K562 (cell line): ENCODE results near the gene NCKIPSD. TPM values are rescaled to one million over a fixed set of nuclear protein-coding genes. Genes with fewer than 3 reads are reported as not detected.

Experiments used
- ATAC-seq: fragments of 200-7000 bp; cut with Tn5 transposase; 3 replicates; pipeline ENCODE4 v1.9.1; 2020; ENCODE audit warnings: moderate library complexity
- BruUV-seq: library from RNA; stranded (reverse); fragments of 400-500 nt; replicated peaks from 2 replicates; lab custom pipeline; 2021; lab: Mats Ljungman, UMichigan
- CTCF ChIA-PET: fragments of 300-600 bp; formaldehyde crosslinking; extraction: SDS; loops from one replicate; lab custom pipeline; 2021; ENCODE audit warnings: low intra/inter-chr PET ratio; lab: Yijun Ruan, JAX
- POLR2A ChIA-PET: fragments of 300-600, 350-650 bp; sonication (Branson Sonifier 250); formaldehyde crosslinking; extraction: SDS; loops from one replicate; lab custom pipeline; 2021; ENCODE audit warnings: antibody characterized with exemption, inconsistent platforms; lab: Yijun Ruan, JAX
- DNase-seq, 4 experiments: peaks; one replicate each; pipeline versions ENCODE4 v3.0.0 to v3.0.0-alpha.2; 2011 to 2018; ENCODE audit warnings: low spot score in 3 of 4, mixed read lengths in 3 of 4; ENCODE audit errors: extremely low read depth in 1 of 4
- FAIRE-seq: peaks from 2 replicates; lab custom pipeline; 2011; peaks lifted over from hg19 to GRCh38; lab: Jason Lieb, UNC
- H2AFZ ChIP-seq: 2 replicates; pipeline ENCODE4 v1.6.0; 2011; ENCODE audit warnings: low read depth, low read length, control low read depth, inconsistent platforms
- H3K27ac ChIP-seq: fragments of 200-600 bp; 3 replicates; pipeline ENCODE4 v1.8.0; 2011; ENCODE audit warnings: low read depth, mild to moderate bottlenecking, control low read depth, inconsistent platforms, low read length, moderate library complexity, mixed read lengths; ENCODE audit errors: extremely low read depth
- H3K27me3 ChIP-seq, 2 experiments: fragments of 300-600 bp in 1 of 2; 2 replicates in 1 of 2; 3 replicates in 1 of 2; pipeline versions ENCODE4 v1.6.0 to v1.8.0; 2011; ENCODE audit warnings: inconsistent platforms in 2 of 2, low read length in 2 of 2, mild to moderate bottlenecking in 1 of 2, mixed read lengths in 1 of 2, moderate library complexity in 1 of 2; ENCODE audit not compliant: control insufficient read depth in 2 of 2, insufficient read depth in 2 of 2
- H3K36me3 ChIP-seq: fragments of 300-600 bp; 3 replicates; pipeline ENCODE4 v1.8.0; 2011; ENCODE audit warnings: mild to moderate bottlenecking, low read length, inconsistent platforms; ENCODE audit not compliant: control insufficient read depth, insufficient read depth
- H3K4me1 ChIP-seq, 2 experiments: fragments of 200-600 bp in 1 of 2; replicated peaks in 1 of 2; 2 replicates in 1 of 2; 3 replicates in 1 of 2; pipeline versions ENCODE4 v1.5.1 to v1.8.0; 2011; ENCODE audit warnings: inconsistent platforms in 2 of 2, low read length in 2 of 2, mild to moderate bottlenecking in 1 of 2, mixed read lengths in 1 of 2, moderate library complexity in 1 of 2; ENCODE audit not compliant: control insufficient read depth in 2 of 2, insufficient read depth in 2 of 2
- H3K4me2 ChIP-seq: 2 replicates; pipeline ENCODE4 v1.6.1; 2011; ENCODE audit warnings: low read length, control low read depth, inconsistent platforms, mixed read lengths; ENCODE audit not compliant: insufficient read depth
- H3K4me3 ChIP-seq: fragments of 200-600 bp; sonication (generic), shearing (Covaris generic); 2 replicates; pipeline ENCODE4 v1.5.1; 2016; ENCODE audit warnings: control low read depth, inconsistent platforms
- H3K79me2 ChIP-seq: fragments of 200-600 bp; 3 replicates; pipeline ENCODE4 v1.8.0; 2011; ENCODE audit warnings: low read length, inconsistent platforms; ENCODE audit not compliant: control insufficient read depth, insufficient read depth
- H3K9ac ChIP-seq, 2 experiments: 2 replicates each; pipeline versions ENCODE4 v1.6.0 to v1.6.1; 2011; ENCODE audit warnings: low read depth in 2 of 2, low read length in 2 of 2, control low read depth in 1 of 2, inconsistent platforms in 1 of 2, mild to moderate bottlenecking in 1 of 2, mixed read lengths in 1 of 2; ENCODE audit not compliant: insufficient read depth in 1 of 2
- H3K9me1 ChIP-seq: one replicate; pipeline ENCODE4 v1.6.0; 2011; ENCODE audit warnings: inconsistent platforms, mild to moderate bottlenecking, low read length, moderate library complexity; ENCODE audit not compliant: control insufficient read depth, insufficient read depth
- H3K9me3 ChIP-seq: replicated peaks from 2 replicates; pipeline ENCODE4 v1.5.1; 2011; ENCODE audit warnings: low read depth, low read length, inconsistent platforms; ENCODE audit not compliant: control insufficient read depth, insufficient read depth
- H4K20me1 ChIP-seq: replicated peaks from 2 replicates; pipeline ENCODE4 v1.6.1; 2011; ENCODE audit warnings: low read length, inconsistent platforms, mixed read lengths; ENCODE audit not compliant: control insufficient read depth, insufficient read depth
- ASH1L ChIP-seq: fragments of 450-650 bp; IDR thresholded peaks from 2 replicates; pipeline ENCODE4 v1.6.1; 2018; ENCODE audit warnings: borderline replicate concordance, mild to moderate bottlenecking, low read depth; ENCODE audit not compliant: partially characterized antibody
- CEBPZ ChIP-seq: fragments of 150-350 bp; IDR thresholded peaks from 2 replicates; pipeline ENCODE4 v1.6.1; 2014; ENCODE audit warnings: low read depth, mild to moderate bottlenecking, low read length, borderline replicate concordance
- ELK3 ChIP-seq: fragments of 450-650 bp; formaldehyde crosslinking; IDR thresholded peaks from 2 replicates; pipeline ENCODE4 v1.4.0; 2020; ENCODE audit warnings: mild to moderate bottlenecking
- MEF2A ChIP-seq: IDR thresholded peaks from 2 replicates; pipeline ENCODE4 v1.6.1; 2011; ENCODE audit warnings: low read depth, mild to moderate bottlenecking, low read length, moderate library complexity; ENCODE audit not compliant: control insufficient read depth
- NR0B1 ChIP-seq: fragments of 450-650 bp; IDR thresholded peaks from one replicate; pipeline ENCODE4 v1.6.1; 2018; ENCODE audit warnings: mild to moderate bottlenecking, moderate library complexity; ENCODE audit not compliant: partially characterized antibody
- ZEB2 ChIP-seq: fragments of 450-650 bp; IDR thresholded peaks from 2 replicates; pipeline ENCODE4 v1.6.1; 2016
- ZNF699 ChIP-seq: fragments of 250-450 bp; sonication (Bioruptor Pico); IDR thresholded peaks from 2 replicates; pipeline ENCODE4 v1.8.0; 2021; ENCODE audit warnings: mild to moderate bottlenecking, moderate library complexity; ENCODE audit not compliant: insufficient replicate concordance
- WGBS: fragments of 100-300 bp; shearing (Covaris generic); methylation state at CpG from one replicate; pipeline ENCODE4 v1.1.6; 2016; ENCODE audit warnings: low coverage, mixed read lengths; ENCODE audit not compliant: insufficient coverage; ENCODE audit errors: missing lambda C conversion rate; 5-methylcytosine and 5-hydroxymethylcytosine counted together
- in situ Hi-C: fragments of 300-500 bp; cut with MboI; formaldehyde crosslinking; loops from 4 replicates; pipeline ENCODE4 v1.15.0; 2018; ENCODE audit warnings: inconsistent platforms, mixed read lengths
- intact Hi-C: fragments of 100-400 bp; cut with micrococcal nuclease; formaldehyde crosslinking; loops from 2 replicates; pipeline ENCODE4 v1.14.2; 2022
- polyA plus RNA-seq, 8 experiments: library from polyadenylated mRNA; depleted of rRNA in 4 of 8; stranded (reverse) in 5 of 8; unstranded in 3 of 8; fragments of >200 nt; fragmentation: Nextera tagmentation in 2 of 8; fragmentation: Illumina TruSeq in 1 of 8; extraction: Ambion mirVana in 2 of 8; extraction: Trizol in 1 of 8; gene quantifications; 2 replicates each; pipeline versions ENCODE4 v1.2.1 to v1.2.3, GENCODE V29; 2011 to 2014; ENCODE audit warnings: inconsistent platforms in 1 of 8, missing spikeins in 1 of 8
- total RNA-seq, 7 experiments: library from RNA; depleted of rRNA in 6 of 7; stranded (reverse); fragments of >200 nt in 6 of 7; fragmentation: Illumina TruSeq in 2 of 7; extraction: Trizol in 2 of 7; gene quantifications; 2 replicates each; pipeline versions ENCODE4 v1.2.1 to v1.2.3, GENCODE V29; 2011 to 2021; ENCODE audit warnings: low replicate concordance in 1 of 7

The NCKIPSD gene
- total and polyA plus RNA-seq, 9 of the 15 experiments (the other 6 are each of a cell fraction or from before 2014, with no cell fraction given): 0.49 to 24.4 (median 12.3) TPM

- BruUV-seq: no TSS peak
- H3K9me1 ChIP-seq: no peaks in the 10 kb centered on the region
- ChIA-PET CTCF (interaction anchor here (0.6 kb wide), 1 partner anchor 490 kb away, joined by 3 read pairs; the partner anchor contains the start of gene CDC25A), POLR2A (no interaction called here)
- H3K79me2 ChIP-seq: peaks cover 2% of the 10 kb centered on the region; the same call in 1 of the 3 replicates
- no peak overlapping the region for H3K27ac ChIP-seq
- FAIRE-seq: no peak
- intact Hi-C loops (no loop called here), in situ Hi-C loops (no loop called here)
- no peaks in the 10 kb centered on the region for H3K27me3 ChIP-seq
- WGBS: 78% methylated on average over 2 of the region's 4 CpGs
- ATAC-seq: no peak
- no peak overlapping the region for H3K4me3 ChIP-seq
- TF ChIP-seq CEBPZ (no peak), ZNF699 (CRISPR knock-in tag) (no peak), ASH1L (no peak), MEF2A (no peak), ZEB2 (no peak), NR0B1 (no peak), ELK3 (CRISPR knock-in tag) (no peak)
- no peaks in the 10 kb centered on the region for H4K20me1 ChIP-seq
- no peak overlapping the region for H3K4me2 ChIP-seq
- H3K9me3 ChIP-seq: no peaks in the 10 kb centered on the region
- peaks cover 0 to 4% of the 10 kb centered on the region in 2 experiments; a peak in 2 of 5 replicates for H3K4me1 ChIP-seq
- peaks cover 52% of the 10 kb centered on the region; the same call in 2 of the 3 replicates for H3K36me3 ChIP-seq
- H3K9ac ChIP-seq: no peak overlapping the region
- DNase-seq: no peak
- H2AFZ ChIP-seq: no peak overlapping the region
Measured at GRCh38 chr3:48678056-48678455, 7.7 kb downstream of the NCKIPSD start.
